BE2C (cell line): ENCODE data around the gene FAM193A.

Experiments
- DNase-seq: peaks from one replicate; pipeline ENCODE4 v3.0.0-alpha.2; 2020
- H3K27me3 ChIP-seq: fragments of 250-450 bp; sonication (Bioruptor Pico); 2 replicates; pipeline ENCODE4 v1.5.1; 2020; ENCODE audit warnings: mild to moderate bottlenecking
- H3K36me3 ChIP-seq: fragments of 250-450 bp; sonication (Bioruptor Pico); 2 replicates; pipeline ENCODE4 v1.5.1; 2020; ENCODE audit warnings: mild to moderate bottlenecking
- H3K4me1 ChIP-seq: fragments of 250-450 bp; sonication (Bioruptor Pico); 2 replicates; pipeline ENCODE4 v1.5.1; 2020
- H3K4me3 ChIP-seq: 2 replicates; pipeline ENCODE4 v1.5.1; 2011; ENCODE audit warnings: low read depth, low read length
- H3K9me3 ChIP-seq: fragments of 250-450 bp; sonication (Bioruptor Pico); 2 replicates; pipeline ENCODE4 v1.5.1; 2020
- CTCF ChIP-seq: IDR thresholded peaks from 2 replicates; pipeline ENCODE4 v1.5.1; 2012; ENCODE audit warnings: mild to moderate bottlenecking, low read depth, low read length

Gene FAM193A

GRCh38 chr4:2637956-2638552 is 101.6 kb downstream of the FAM193A start:
- Histone ChIP-seq H3K9me3 (no peaks in the 10 kb centered on the region), H3K4me3 (no peak overlapping the region), H3K27me3 (no peaks in the 10 kb centered on the region), H3K36me3 (peaks cover 72% of the 10 kb centered on the region), H3K4me1 (no peaks in the 10 kb centered on the region)
- no peak for DNase-seq
- no peak for TF ChIP-seq CTCF

- peaks cover 71% of the 10 kb centered on the region for H3K36me3 ChIP-seq
- H3K4me1 ChIP-seq: no peaks in the 10 kb centered on the region
- no peak for TF ChIP-seq CTCF
- no peaks in the 10 kb centered on the region for H3K9me3 ChIP-seq
- H3K27me3 ChIP-seq: no peaks in the 10 kb centered on the region
- no peak overlapping the region for H3K4me3 ChIP-seq
- DNase-seq: no peak
Measured at GRCh38 chr4:2638730-2639129, 102.3 kb downstream of the FAM193A start.

GRCh38 chr4:2642968-2643367 is 106.5 kb downstream of the FAM193A start:
- H3K4me3 ChIP-seq: no peak overlapping the region
- no peaks in the 10 kb centered on the region for H3K4me1 ChIP-seq
- no peak for DNase-seq
- no peaks in the 10 kb centered on the region for H3K9me3 ChIP-seq
- peaks cover 70% of the 10 kb centered on the region for H3K36me3 ChIP-seq
- no peaks in the 10 kb centered on the region for H3K27me3 ChIP-seq
- no peak for TF ChIP-seq CTCF

- no peaks in the 10 kb centered on the region for H3K4me1 ChIP-seq
- H3K4me3 ChIP-seq: no peak overlapping the region
- no peaks in the 10 kb centered on the region for H3K27me3 ChIP-seq
- peaks cover 71% of the 10 kb centered on the region for H3K36me3 ChIP-seq
- no peak for DNase-seq
- no peak for TF ChIP-seq CTCF
- no peaks in the 10 kb centered on the region for H3K9me3 ChIP-seq
Measured at GRCh38 chr4:2643555-2643954, 107.1 kb downstream of the FAM193A start.

- Histone ChIP-seq H3K36me3 (peaks cover 67% of the 10 kb centered on the region), H3K27me3 (no peaks in the 10 kb centered on the region), H3K9me3 (no peaks in the 10 kb centered on the region), H3K4me3 (no peak overlapping the region), H3K4me1 (no peaks in the 10 kb centered on the region)
- no peak for TF ChIP-seq CTCF
- DNase-seq: no peak
Measured at GRCh38 chr4:2646396-2647149, 110.1 kb downstream of the FAM193A start.
